ENCODE measurements around the gene NCK1. TPM values are rescaled to one million over a fixed set of nuclear protein-coding genes. Genes with fewer than 3 reads are reported as not detected.

Gene NCK1
- total and polyA plus RNA-seq, 2 of the 13 experiments (the other 11 are each of a cell fraction or from before 2014, with no cell fraction given) = 14.7 to 30.4 TPM

DNA sequence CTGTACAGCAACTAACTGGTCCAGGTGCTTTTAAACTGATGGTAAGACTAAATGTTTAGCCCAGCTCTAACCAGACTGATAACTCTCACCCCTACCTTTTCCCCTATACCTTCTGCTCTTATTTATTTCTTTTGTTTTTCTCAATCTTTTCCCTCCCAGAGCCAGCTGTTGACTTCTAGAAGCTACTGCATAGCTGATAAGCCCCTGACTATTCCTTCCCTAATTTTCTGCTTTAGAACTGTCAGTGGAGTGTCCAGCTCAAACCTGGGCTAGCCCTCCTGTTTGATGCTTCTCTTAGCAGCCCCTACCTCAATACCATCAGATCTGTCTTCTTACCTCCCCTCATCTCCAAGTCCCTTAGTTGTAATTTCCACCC lies 22.5 kb upstream of the NCK1 start:
- TF ChIP-seq ZBTB42 (CRISPR knock-in tag; IDR thresholded peaks at IDR 0.05) (no peak), NFATC3 (CRISPR knock-in tag; IDR thresholded peaks at IDR 0.05) (no peak), SNAPC2 (CRISPR knock-in tag; IDR thresholded peaks at IDR 0.05) (no peak), STAT5B (CRISPR knock-in tag; IDR thresholded peaks at IDR 0.05) (no peak), ZNF709 (CRISPR knock-in tag; IDR thresholded peaks at IDR 0.05) (no peak), ZNF501 (CRISPR knock-in tag; IDR thresholded peaks at IDR 0.05) (no peak), TOPORS (CRISPR knock-in tag; IDR thresholded peaks at IDR 0.05) (no peak), RXRA (CRISPR knock-in tag; IDR thresholded peaks at IDR 0.05) (no peak)
- TF ChIP-seq, protein P1, sequence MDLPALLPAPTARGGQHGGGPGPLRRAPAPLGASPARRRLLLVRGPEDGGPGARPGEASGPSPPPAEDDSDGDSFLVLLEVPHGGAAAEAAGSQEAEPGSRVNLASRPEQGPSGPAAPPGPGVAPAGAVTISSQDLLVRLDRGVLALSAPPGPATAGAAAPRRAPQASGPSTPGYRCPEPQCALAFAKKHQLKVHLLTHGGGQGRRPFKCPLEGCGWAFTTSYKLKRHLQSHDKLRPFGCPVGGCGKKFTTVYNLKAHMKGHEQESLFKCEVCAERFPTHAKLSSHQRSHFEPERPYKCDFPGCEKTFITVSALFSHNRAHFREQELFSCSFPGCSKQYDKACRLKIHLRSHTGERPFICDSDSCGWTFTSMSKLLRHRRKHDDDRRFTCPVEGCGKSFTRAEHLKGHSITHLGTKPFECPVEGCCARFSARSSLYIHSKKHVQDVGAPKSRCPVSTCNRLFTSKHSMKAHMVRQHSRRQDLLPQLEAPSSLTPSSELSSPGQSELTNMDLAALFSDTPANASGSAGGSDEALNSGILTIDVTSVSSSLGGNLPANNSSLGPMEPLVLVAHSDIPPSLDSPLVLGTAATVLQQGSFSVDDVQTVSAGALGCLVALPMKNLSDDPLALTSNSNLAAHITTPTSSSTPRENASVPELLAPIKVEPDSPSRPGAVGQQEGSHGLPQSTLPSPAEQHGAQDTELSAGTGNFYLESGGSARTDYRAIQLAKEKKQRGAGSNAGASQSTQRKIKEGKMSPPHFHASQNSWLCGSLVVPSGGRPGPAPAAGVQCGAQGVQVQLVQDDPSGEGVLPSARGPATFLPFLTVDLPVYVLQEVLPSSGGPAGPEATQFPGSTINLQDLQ (CRISPR knock-in tag; IDR thresholded peaks at IDR 0.05) = no peak
- TF ChIP-seq, protein P2, sequence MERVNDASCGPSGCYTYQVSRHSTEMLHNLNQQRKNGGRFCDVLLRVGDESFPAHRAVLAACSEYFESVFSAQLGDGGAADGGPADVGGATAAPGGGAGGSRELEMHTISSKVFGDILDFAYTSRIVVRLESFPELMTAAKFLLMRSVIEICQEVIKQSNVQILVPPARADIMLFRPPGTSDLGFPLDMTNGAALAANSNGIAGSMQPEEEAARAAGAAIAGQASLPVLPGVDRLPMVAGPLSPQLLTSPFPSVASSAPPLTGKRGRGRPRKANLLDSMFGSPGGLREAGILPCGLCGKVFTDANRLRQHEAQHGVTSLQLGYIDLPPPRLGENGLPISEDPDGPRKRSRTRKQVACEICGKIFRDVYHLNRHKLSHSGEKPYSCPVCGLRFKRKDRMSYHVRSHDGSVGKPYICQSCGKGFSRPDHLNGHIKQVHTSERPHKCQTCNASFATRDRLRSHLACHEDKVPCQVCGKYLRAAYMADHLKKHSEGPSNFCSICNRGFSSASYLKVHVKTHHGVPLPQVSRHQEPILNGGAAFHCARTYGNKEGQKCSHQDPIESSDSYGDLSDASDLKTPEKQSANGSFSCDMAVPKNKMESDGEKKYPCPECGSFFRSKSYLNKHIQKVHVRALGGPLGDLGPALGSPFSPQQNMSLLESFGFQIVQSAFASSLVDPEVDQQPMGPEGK (CRISPR knock-in tag; IDR thresholded peaks at IDR 0.05) = no peak
- BruUV-seq (replicated peaks) = no TSS peak
- no peaks in the 10 kb centered on the region for H4K20me1 ChIP-seq (ENCODE audit: insufficient read depth, low read length)
- no peak overlapping the region for H3K9ac ChIP-seq (ENCODE audit: insufficient read depth, low read depth, low read length)
- FAIRE-seq (no peak), DNase-seq (ENCODE audit: low spot score) (no peak), ATAC-seq (no peak)
- no peak overlapping the region for H2AFZ ChIP-seq (ENCODE audit: low read length)
- peaks cover 5% of the 10 kb centered on the region; the same call in 1 of the 2 replicates for H3K4me1 ChIP-seq (ENCODE audit: insufficient read depth, low read length)
- no peaks in the 10 kb centered on the region for H3K9me3 ChIP-seq (ENCODE audit: low read length)
- H3K79me2 ChIP-seq (ENCODE audit: insufficient read depth, low read length) = peaks cover 3% of the 10 kb centered on the region
- CTCF ChIA-PET (ENCODE audit: low intra/inter-chr PET ratio, low total read pairs) = no interaction called here
- in situ Hi-C loops (cut with HindIII; ENCODE audit: extremely low pct_ligation_motif_present, low pct_unique_long_range_greater_than_20kb) (no loop called here), intact Hi-C loops (cut with micrococcal nuclease; ENCODE audit: unreplicated experiment) (no loop called here)
- H3K27me3 ChIP-seq (ENCODE audit: control insufficient read depth in 1 of 2, insufficient read depth in 2 of 2, low read length in 2 of 2) = no peaks in the 10 kb centered on the region
- POLR2A ChIA-PET = interaction anchor here (1.5 kb wide), 1 partner anchor 22 kb away, joined by 4 read pairs; the partner anchor contains the start of gene NCK1
- peaks cover 1 to 2% of the 10 kb centered on the region in 2 experiments; a peak in 3 of 5 replicates for H3K36me3 ChIP-seq (replicated peaks in 1 of 2; ENCODE audit: control insufficient read depth in 1 of 2, insufficient read depth in 2 of 2, low read length in 2 of 2)
- no peak overlapping the region for H3K27ac ChIP-seq (ENCODE audit: extremely low read length, insufficient read depth, low read length)
- H3K4me2 ChIP-seq (ENCODE audit: low read depth, low read length) = no peak overlapping the region
- H3K4me3 ChIP-seq (replicated peaks in 1 of 3; ENCODE audit: insufficient read depth in 1 of 3, low read depth in 2 of 3, low read length in 3 of 3) = no peak overlapping the region
